A549 (cell line): ENCODE data around the gene KRT73. TPM values are rescaled to one million over a fixed set of nuclear protein-coding genes. Genes with fewer than 3 reads are reported as not detected.
A peak's percentile ranks its signal among the peaks of the same experiment; 100 is the strongest.

Experiments used
- ATAC-seq, 2 experiments: fragments of 200-7000 bp in 1 of 2; fragments of >200 bp in 1 of 2; cut with Nextera tagmentation in 1 of 2; cut with Tn5 transposase in 1 of 2; 3 replicates each; pipeline versions ENCODE4 v1.8.0 to v1.9.1; 2018 to 2020; ENCODE audit warnings: mild to moderate bottlenecking in 1 of 2, moderate library complexity in 1 of 2
- CTCF ChIA-PET: fragments of 300-600 bp; sonication (Branson Sonifier 250); formaldehyde crosslinking; extraction: SDS; loops from one replicate; lab custom pipeline; 2021; ENCODE audit warnings: antibody characterized with exemption, inconsistent platforms; lab: Yijun Ruan, JAX
- POLR2A ChIA-PET: fragments of 350-600 bp; formaldehyde crosslinking; extraction: SDS; loops from one replicate; lab custom pipeline; 2021; ENCODE audit warnings: antibody characterized with exemption, inconsistent platforms; lab: Yijun Ruan, JAX
- DNase-seq, 2 experiments: peaks; one replicate each; pipeline versions ENCODE4 v3.0.0 to v3.0.0-alpha.2; 2011 to 2016; ENCODE audit warnings: low read depth in 1 of 2, low spot score in 1 of 2
- FAIRE-seq: peaks from 2 replicates; lab custom pipeline; 2011; peaks lifted over from hg19 to GRCh38; lab: Jason Lieb, UNC
- H3K27ac ChIP-seq, 2 experiments: fragments of >200 bp; sonication (Bioruptor Twin); formaldehyde crosslinking; 3 replicates each; pipeline ENCODE4 v1.5.1; 2016 to 2017
- H3K4me1 ChIP-seq: fragments of >200 bp; sonication (Bioruptor Twin); formaldehyde crosslinking; 3 replicates; pipeline ENCODE4 v1.6.1; 2016
- H3K4me2 ChIP-seq: fragments of >200 bp; sonication (Bioruptor Twin); formaldehyde crosslinking; 3 replicates; pipeline ENCODE4 v1.6.1; 2016
- H3K4me3 ChIP-seq: fragments of >200 bp; sonication (Bioruptor Twin); formaldehyde crosslinking; 3 replicates; pipeline ENCODE4 v1.5.1; 2016
- H3K9me3 ChIP-seq: fragments of >200 bp; sonication (Bioruptor Twin); formaldehyde crosslinking; 3 replicates; pipeline ENCODE4 v1.6.1; 2016
- BHLHE40 ChIP-seq: IDR thresholded peaks from 2 replicates; pipeline ENCODE4 v1.6.1; 2012; ENCODE audit warnings: low read depth, low read length, inconsistent platforms
- CEBPB ChIP-seq, 2 experiments: fragments of >200 bp in 1 of 2; sonication (Bioruptor Twin) in 1 of 2; formaldehyde crosslinking in 1 of 2; IDR thresholded peaks; 2 replicates each; pipeline ENCODE4 v1.6.1; 2012 to 2016
- CHD2 ChIP-seq: fragments of 150-350 bp; IDR thresholded peaks from 2 replicates; pipeline ENCODE4 v1.6.1; 2014; ENCODE audit warnings: low read length; ENCODE audit not compliant: partially characterized antibody
- E2F6 ChIP-seq: IDR thresholded peaks from 2 replicates; pipeline ENCODE4 v1.6.1; 2012; ENCODE audit warnings: low read depth, borderline replicate concordance
- EHF ChIP-seq: fragments of 250-450 bp; sonication (Bioruptor Pico); IDR thresholded peaks from 2 replicates; pipeline ENCODE4 v1.5.0; 2020; ENCODE audit warnings: mild to moderate bottlenecking
- ELK1 ChIP-seq: fragments of 150-350 bp; IDR thresholded peaks from 2 replicates; pipeline ENCODE4 v1.6.1; 2014; ENCODE audit warnings: low read depth, mild to moderate bottlenecking, low read length
- EP300 ChIP-seq, 2 experiments: fragments of >200 bp; sonication (Bioruptor Twin); formaldehyde crosslinking; IDR thresholded peaks; 2 replicates in 1 of 2; 3 replicates in 1 of 2; pipeline ENCODE4 v1.6.1; 2016 to 2017
- ESRRA ChIP-seq: fragments of 150-350 bp; IDR thresholded peaks from 2 replicates; pipeline ENCODE4 v1.6.1; 2014; ENCODE audit warnings: mild to moderate bottlenecking, low read length, borderline replicate concordance
- HEYL ChIP-seq: fragments of 250-450 bp; sonication (Bioruptor Pico); IDR thresholded peaks from 2 replicates; pipeline ENCODE4 v1.8.0; 2021; ENCODE audit warnings: mild to moderate bottlenecking, moderate library complexity
- HOXA7 ChIP-seq: fragments of 250-450 bp; sonication (Bioruptor Pico); IDR thresholded peaks from 2 replicates; pipeline ENCODE4 v1.5.0; 2020; ENCODE audit warnings: mild to moderate bottlenecking, moderate library complexity
- HOXB5 ChIP-seq: fragments of 250-450 bp; sonication (Bioruptor Pico); IDR thresholded peaks from 2 replicates; pipeline ENCODE4 v1.5.0; 2020; ENCODE audit warnings: mild to moderate bottlenecking, moderate library complexity
- JUN ChIP-seq, 2 experiments: fragments of >200 bp; sonication (Bioruptor Twin); formaldehyde crosslinking; IDR thresholded peaks; 2 replicates in 1 of 2; 3 replicates in 1 of 2; pipeline ENCODE4 v1.6.1; 2016 to 2017
- JUNB ChIP-seq: fragments of >200 bp; sonication (Bioruptor Twin); formaldehyde crosslinking; IDR thresholded peaks from 2 replicates; pipeline ENCODE4 v1.6.1; 2016
- MAFK ChIP-seq: fragments of 450-650 bp; IDR thresholded peaks from 2 replicates; pipeline ENCODE4 v1.6.1; 2014; ENCODE audit not compliant: partially characterized antibody
- MAZ ChIP-seq: fragments of 150-350 bp; IDR thresholded peaks from 2 replicates; pipeline ENCODE4 v1.6.1; 2014; ENCODE audit warnings: antibody characterized with exemption, low read depth, low read length, borderline replicate concordance
- NFE2L2 ChIP-seq: fragments of 150-350 bp; conservative IDR thresholded peaks from 2 replicates; pipeline ENCODE4 v1.6.1; 2014; ENCODE audit warnings: low read length
- NPAS2 ChIP-seq: fragments of 250-450 bp; sonication (Bioruptor Pico); IDR thresholded peaks from 2 replicates; pipeline ENCODE4 v1.8.0; 2022; ENCODE audit warnings: mild to moderate bottlenecking, moderate library complexity, borderline replicate concordance
- PBX3 ChIP-seq: IDR thresholded peaks from 2 replicates; pipeline ENCODE4 v1.6.1; 2012
- POLR2AphosphoS2 ChIP-seq: conservative IDR thresholded peaks from 2 replicates; pipeline ENCODE4 v1.6.1; 2012; ENCODE audit warnings: low read length, improper control_type of control experiment, inconsistent platforms
- RAD21 ChIP-seq, 2 experiments: fragments of >200 bp in 1 of 2; sonication (Bioruptor Twin) in 1 of 2; formaldehyde crosslinking in 1 of 2; IDR thresholded peaks in 1 of 2; conservative IDR thresholded peaks in 1 of 2; 2 replicates in 1 of 2; 3 replicates in 1 of 2; pipeline ENCODE4 v1.6.1; 2012 to 2018; ENCODE audit warnings: inconsistent platforms in 1 of 2
- RFX5 ChIP-seq: fragments of 450-650 bp; IDR thresholded peaks from 2 replicates; pipeline ENCODE4 v1.7.1; 2014; ENCODE audit warnings: antibody characterized with exemption, mild to moderate bottlenecking, moderate library complexity
- WGBS: methylation state at CpG from one replicate; pipeline ENCODE4 v1.1.6; 2017; ENCODE audit errors: missing lambda C conversion rate; 5-methylcytosine and 5-hydroxymethylcytosine counted together
- polyA plus RNA-seq, 4 experiments: library from polyadenylated mRNA; depleted of rRNA in 3 of 4; stranded (reverse); fragments of >200 nt; fragmentation: RNase III in 1 of 4; extraction: RNeasy Plus Mini Kit Qiagen cat#74134 plus additional on column Dnase treatment in 1 of 4; gene quantifications; 2 replicates in 3 of 4; 3 replicates in 1 of 4; pipeline ENCODE4 v1.2.3, GENCODE V29; 2011 to 2017
- TF ChIP-seq, protein P1 (sequence below): fragments of 250-450 bp; sonication (Bioruptor Pico); IDR thresholded peaks from 2 replicates; pipeline ENCODE4 v1.5.0; 2021; ENCODE audit warnings: mild to moderate bottlenecking, moderate library complexity, borderline replicate concordance
- TF ChIP-seq, protein P2 (sequence below): IDR thresholded peaks from 2 replicates; pipeline ENCODE4 v1.6.1; 2012

The KRT73 gene
- polyA plus RNA-seq, 2 of the 4 experiments (the other 2 are of a cell fraction), result not detected

DNA sequence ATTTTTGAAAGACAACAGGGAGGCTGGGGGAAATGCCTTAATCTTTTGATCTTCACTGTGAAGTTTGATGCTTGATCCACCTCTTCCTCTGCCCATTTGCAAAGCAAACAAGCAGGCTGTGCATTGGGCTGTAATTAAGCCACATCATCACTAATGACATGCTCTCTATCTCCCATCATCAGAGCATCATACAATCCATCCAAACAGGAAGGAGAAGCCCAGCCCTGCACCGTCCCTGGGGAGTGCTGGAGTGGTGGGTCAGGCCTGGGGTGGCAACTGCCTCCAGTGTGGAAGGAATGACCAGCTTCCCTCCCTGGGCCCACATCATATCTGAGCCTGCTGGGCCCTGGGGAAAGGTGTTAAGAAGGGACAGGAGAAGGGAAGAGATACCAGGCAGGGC is 37.9 kb downstream of the KRT73 start:
- Histone ChIP-seq H3K27ac (peak overlapping the region in 1 of 2 experiments; percentile 82; a peak in 2 of 6 replicates), H3K4me2 (no peak overlapping the region; the same call in 2 of the 3 replicates)
- TF ChIP-seq, protein P1, sequence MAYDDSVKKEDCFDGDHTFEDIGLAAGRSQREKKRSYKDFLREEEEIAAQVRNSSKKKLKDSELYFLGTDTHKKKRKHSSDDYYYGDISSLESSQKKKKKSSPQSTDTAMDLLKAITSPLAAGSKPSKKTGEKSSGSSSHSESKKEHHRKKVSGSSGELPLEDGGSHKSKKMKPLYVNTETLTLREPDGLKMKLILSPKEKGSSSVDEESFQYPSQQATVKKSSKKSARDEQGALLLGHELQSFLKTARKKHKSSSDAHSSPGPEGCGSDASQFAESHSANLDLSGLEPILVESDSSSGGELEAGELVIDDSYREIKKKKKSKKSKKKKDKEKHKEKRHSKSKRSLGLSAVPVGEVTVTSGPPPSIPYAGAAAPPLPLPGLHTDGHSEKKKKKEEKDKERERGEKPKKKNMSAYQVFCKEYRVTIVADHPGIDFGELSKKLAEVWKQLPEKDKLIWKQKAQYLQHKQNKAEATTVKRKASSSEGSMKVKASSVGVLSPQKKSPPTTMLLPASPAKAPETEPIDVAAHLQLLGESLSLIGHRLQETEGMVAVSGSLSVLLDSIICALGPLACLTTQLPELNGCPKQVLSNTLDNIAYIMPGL (CRISPR knock-in tag), result no peak
- TF ChIP-seq HOXA7 (CRISPR knock-in tag) (no peak), NFE2L2 (no peak), CHD2 (no peak), MAFK (peak; percentile 4), HEYL (CRISPR knock-in tag) (no peak), EP300 (IDR thresholded peaks at IDR 0.05) (no peak), CEBPB (IDR thresholded peaks at IDR 0.05) (no peak)
- TF ChIP-seq, all 56 proteins: peak for 1
- CTCF ChIA-PET, result interaction anchor here (0.8 to 13.8 kb wide), 7 partner anchors 8 to 437 kb away, joined by 3 to 492 read pairs (median 5); no protein-coding TSS in a partner anchor
- no peak for ATAC-seq
- POLR2A ChIA-PET, result interaction anchor here (0.6 kb wide), 1 partner anchor 161 kb away, joined by 3 read pairs; no protein-coding TSS in a partner anchor
- no peak for FAIRE-seq
- no peaks in the 10 kb centered on the region for H3K9me3 ChIP-seq
- no peak for DNase-seq
- no peak overlapping the region for H3K4me3 ChIP-seq
- WGBS, result 73% methylated on average over 1 of the region's 1 CpG
- H3K4me1 ChIP-seq, result peaks cover 24% of the 10 kb centered on the region

DNA sequence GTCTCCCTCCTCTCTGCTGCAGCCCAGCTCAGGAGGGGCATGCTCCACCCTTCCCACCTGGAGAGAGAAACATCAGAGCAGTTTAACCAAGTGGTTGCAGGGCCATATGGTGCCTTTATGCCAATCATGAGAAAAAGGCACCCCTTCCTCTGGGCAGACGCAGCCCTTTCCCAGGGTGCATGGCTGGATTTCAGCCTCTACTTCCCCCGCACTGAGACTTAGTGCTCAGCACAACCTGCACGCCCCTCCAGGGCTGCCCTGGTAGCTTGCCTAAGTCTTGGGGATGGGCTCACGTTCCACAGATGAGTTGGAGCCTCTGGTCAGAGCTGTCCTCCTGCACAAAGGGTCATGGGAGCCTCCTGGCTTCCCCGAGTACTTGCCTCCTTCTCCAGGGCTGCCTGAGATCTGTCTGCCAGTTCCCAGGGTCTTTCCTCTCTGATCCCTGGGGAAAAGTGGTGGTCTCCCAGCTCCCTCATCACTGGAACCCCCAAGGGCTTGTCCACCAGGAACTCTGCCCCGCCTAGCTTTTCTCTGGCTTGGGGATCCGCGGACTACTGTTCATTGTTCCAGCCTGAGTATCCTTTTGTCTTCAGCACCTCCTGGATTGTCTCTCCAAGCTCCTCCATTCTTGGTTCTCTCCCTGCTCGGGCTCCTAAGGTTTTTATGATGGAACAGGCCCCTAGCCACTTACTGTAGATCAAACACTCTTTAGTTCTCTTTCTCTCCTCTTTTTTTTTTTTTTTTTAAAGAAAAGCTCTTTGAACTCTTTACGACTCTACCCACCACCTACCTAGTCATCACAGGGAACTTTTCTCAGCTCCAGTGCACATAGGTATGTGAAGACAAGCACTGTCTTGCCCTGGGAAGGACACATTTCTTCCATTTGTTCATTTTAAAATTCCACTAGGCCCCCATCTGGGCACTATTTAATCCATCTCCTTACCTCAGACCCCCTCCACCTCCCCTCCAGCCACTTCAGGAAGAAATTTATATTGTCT is 38.6 kb downstream of the KRT73 start:
- FAIRE-seq (no peak), ATAC-seq (no peak), DNase-seq (no peak)
- Histone ChIP-seq H3K9me3 (no peaks in the 10 kb centered on the region), H3K4me3 (no peak overlapping the region), H3K4me1 (peaks cover 24% of the 10 kb centered on the region), H3K4me2 (no peak overlapping the region), H3K27ac (peak overlapping the region in 1 of 2 experiments; percentile 82; a peak in 1 of 6 replicates)
- CTCF ChIA-PET, result interaction anchor here (0.9 to 13.8 kb wide), 10 partner anchors 10 to 436 kb away, joined by 3 to 492 read pairs (median 6); no protein-coding TSS in a partner anchor
- 86% methylated on average over 10 of the region's 10 CpGs for WGBS
- POLR2A ChIA-PET, result interaction anchor here (0.6 kb wide), 1 partner anchor 160 kb away, joined by 3 read pairs; no protein-coding TSS in a partner anchor
- TF ChIP-seq HOXA7 (CRISPR knock-in tag), result no peak
- no peak for TF ChIP-seq ESRRA
- TF ChIP-seq ELK1, result no peak

DNA sequence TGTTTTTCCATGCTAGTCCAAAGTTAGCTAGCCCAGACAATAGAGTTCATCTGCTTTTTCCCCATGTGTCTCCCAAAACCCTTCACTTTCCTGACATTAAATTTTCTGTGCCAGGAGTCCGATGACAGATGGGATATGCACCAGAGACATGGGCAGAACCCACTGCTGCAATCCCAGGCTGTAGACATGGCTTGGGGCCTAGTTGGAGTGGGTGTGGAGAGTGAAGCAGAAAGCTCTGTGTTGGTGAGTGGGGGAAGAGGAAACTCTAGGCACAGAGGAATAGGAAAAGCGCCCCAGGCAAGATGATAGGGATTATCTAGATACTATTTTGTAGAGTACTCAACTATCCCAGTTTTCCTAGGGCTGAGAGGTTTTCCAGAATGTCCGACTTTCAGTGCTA is 39.9 kb downstream of the KRT73 start:
- ChIA-PET CTCF (interaction anchor here (0.6 to 13.8 kb wide), 11 partner anchors 9 to 1846 kb away, joined by 3 to 492 read pairs (median 4); no protein-coding TSS in a partner anchor), POLR2A (interaction anchor here (0.6 kb wide), 1 partner anchor 422 kb away, joined by 5 read pairs; no protein-coding TSS in a partner anchor)
- no peak for TF ChIP-seq PBX3
- TF ChIP-seq E2F6, result no peak
- no peak for TF ChIP-seq EHF (CRISPR knock-in tag)
- TF ChIP-seq HOXB5 (CRISPR knock-in tag), result no peak
- TF ChIP-seq JUNB, result no peak
- TF ChIP-seq NFE2L2, result no peak
- TF ChIP-seq RFX5, result no peak
- TF ChIP-seq BHLHE40, result no peak
- TF ChIP-seq JUN (IDR thresholded peaks at IDR 0.05), result no peak
- TF ChIP-seq HOXA7 (CRISPR knock-in tag), result no peak
- no peak for TF ChIP-seq POLR2AphosphoS2
- TF ChIP-seq, protein P2, sequence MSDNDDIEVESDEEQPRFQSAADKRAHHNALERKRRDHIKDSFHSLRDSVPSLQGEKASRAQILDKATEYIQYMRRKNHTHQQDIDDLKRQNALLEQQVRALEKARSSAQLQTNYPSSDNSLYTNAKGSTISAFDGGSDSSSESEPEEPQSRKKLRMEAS, result no peak
- TF ChIP-seq ESRRA, result no peak
- no peak for TF ChIP-seq RAD21 (conservative IDR thresholded peaks at IDR 0.05 in 1 of 2, IDR thresholded peaks at IDR 0.05 in 1 of 2)
- TF ChIP-seq MAZ, result no peak
- no peak for TF ChIP-seq NPAS2 (CRISPR knock-in tag)
- ATAC-seq, result no peak
- Histone ChIP-seq H3K9me3 (no peaks in the 10 kb centered on the region), H3K4me2 (no peak overlapping the region), H3K4me1 (peaks cover 24% of the 10 kb centered on the region), H3K4me3 (no peak overlapping the region), H3K27ac (no peak overlapping the region)
- DNase-seq, result no peak
- WGBS, result 80% methylated on average over 3 of the region's 3 CpGs
- no peak for FAIRE-seq
